ENCODE measurements around the gene DRAM1. TPM values are rescaled to one million over a fixed set of nuclear protein-coding genes. Genes with fewer than 3 reads are reported as not detected.

Gene DRAM1
- total RNA-seq, 1 experiment from 2014 or later: 12.4 TPM

Other genes with a start within 250 kb of the DRAM1 start
- 30.1 and 44.8 TPM in 2 replicates for gene CHPT1, start 179.9 kb upstream of the DRAM1 start, total RNA-seq (2014; rRNA removed; shearing (Covaris generic))
- not detected in 2 replicates for gene SYCP3, start 138.1 kb upstream of the DRAM1 start, total RNA-seq (2014; rRNA removed; shearing (Covaris generic))
- gene GNPTAB, start 46.6 kb upstream of the DRAM1 start, total RNA-seq (2014; rRNA removed; shearing (Covaris generic)): 14.8 and 15.9 TPM in 2 replicates
- 36.2 and 75.1 TPM in 2 replicates for gene WASHC3, start 184.4 kb downstream of the DRAM1 start, total RNA-seq (2014; rRNA removed; shearing (Covaris generic))
- gene NUP37, start 242.5 kb downstream of the DRAM1 start, total RNA-seq (2014; rRNA removed; shearing (Covaris generic)): 72.9 and 85.3 TPM in 2 replicates
- gene PARPBP, start 242.6 kb downstream of the DRAM1 start, total RNA-seq (2014; rRNA removed; shearing (Covaris generic)): 37.3 and 38.5 TPM in 2 replicates

All from SJSA1 (cell line).